SK-N-SH (cell line): Measurements from ENCODE around the gene IL21R. TPM values are rescaled to one million over a fixed set of nuclear protein-coding genes. Genes with fewer than 3 reads are reported as not detected.

Experiments used
- CTCF ChIA-PET: fragments of 300-600, 350-600 bp; formaldehyde crosslinking; extraction: SDS; loops from one replicate; lab custom pipeline; 2021; lab: Yijun Ruan, JAX
- POLR2A ChIA-PET: fragments of 350-600 bp; sonication (Branson Sonifier 250); formaldehyde crosslinking; extraction: SDS; loops from one replicate; lab custom pipeline; 2020; ENCODE audit warnings: antibody characterized with exemption, inconsistent platforms; lab: Yijun Ruan, JAX
- DNase-seq: peaks from one replicate; pipeline ENCODE4 v3.0.0; 2012
- H2AFZ ChIP-seq: fragments of 200-600 bp; sonication (generic); 2 replicates; pipeline ENCODE4 v1.8.1; 2016; ENCODE audit warnings: antibody characterized with exemption, mild to moderate bottlenecking, low read depth
- H3F3A ChIP-seq: fragments of 200-600 bp; sonication (generic); replicated peaks from 2 replicates; pipeline ENCODE3; 2016; ENCODE audit warnings: antibody characterized with exemption, mild to moderate bottlenecking; ENCODE audit not compliant: insufficient read depth
- H3K27ac ChIP-seq, 2 experiments: fragments of 200-500 bp in 1 of 2; fragments of 200-600 bp in 1 of 2; sonication (Bioruptor generic) in 1 of 2; sonication (generic), shearing (Covaris generic) in 1 of 2; 2 replicates each; pipeline versions ENCODE4 v1.5.1 to v1.6.1; 2014 to 2016; ENCODE audit warnings: low read depth in 2 of 2, inconsistent platforms in 1 of 2, low read length in 1 of 2, mild to moderate bottlenecking in 1 of 2, mixed read lengths in 1 of 2
- H3K27me3 ChIP-seq: fragments of 200-600 bp; sonication (generic), shearing (Covaris generic); 2 replicates; pipeline ENCODE4 v1.6.1; 2016; ENCODE audit warnings: mixed run types; ENCODE audit not compliant: insufficient read depth
- H3K36me3 ChIP-seq, 2 experiments: fragments of 200-500 bp in 1 of 2; fragments of 200-600 bp in 1 of 2; sonication (Bioruptor generic) in 1 of 2; sonication (generic) in 1 of 2; replicated peaks in 1 of 2; 2 replicates each; pipeline versions ENCODE3 to v1.5.1; 2014 to 2016; ENCODE audit warnings: low read length in 1 of 2, mild to moderate bottlenecking in 1 of 2; ENCODE audit not compliant: insufficient read depth in 2 of 2, control insufficient read depth in 1 of 2
- H3K4me1 ChIP-seq, 2 experiments: fragments of 200-500 bp in 1 of 2; fragments of 200-600 bp in 1 of 2; sonication (Bioruptor generic) in 1 of 2; sonication (generic), shearing (Covaris generic) in 1 of 2; 2 replicates each; pipeline versions ENCODE4 v1.5.1 to v1.6.1; 2014 to 2016; ENCODE audit warnings: low read depth in 1 of 2, low read length in 1 of 2, mixed run types in 1 of 2; ENCODE audit not compliant: insufficient read depth in 2 of 2, control insufficient read depth in 1 of 2
- H3K4me2 ChIP-seq: fragments of 200-600 bp; sonication (generic), shearing (Covaris generic); 2 replicates; pipeline ENCODE4 v1.6.1; 2017; ENCODE audit warnings: mixed run types
- H3K4me3 ChIP-seq, 2 experiments: fragments of 200-500 bp in 1 of 2; fragments of 200-600 bp in 1 of 2; sonication (Bioruptor generic) in 1 of 2; sonication (generic), shearing (Covaris generic) in 1 of 2; 2 replicates each; pipeline versions ENCODE4 v1.5.1 to v1.8.1; 2014 to 2016; ENCODE audit warnings: low read depth in 2 of 2, inconsistent platforms in 1 of 2, low read length in 1 of 2, mild to moderate bottlenecking in 1 of 2, mixed read lengths in 1 of 2, moderate library complexity in 1 of 2
- H3K79me2 ChIP-seq: fragments of 200-600 bp; sonication (generic); 2 replicates; pipeline ENCODE4 v1.8.1; 2017; ENCODE audit warnings: mild to moderate bottlenecking; ENCODE audit not compliant: insufficient read depth
- H3K9ac ChIP-seq: fragments of 200-600 bp; sonication (generic); 2 replicates; pipeline ENCODE4 v1.6.1; 2017; ENCODE audit warnings: mixed run types
- H3K9me2 ChIP-seq: fragments of 200-600 bp; sonication (generic); 2 replicates; pipeline ENCODE4 v1.6.1; 2017; ENCODE audit warnings: mixed run types
- H3K9me3 ChIP-seq: fragments of 200-600 bp; sonication (generic); 2 replicates; pipeline ENCODE4 v1.6.1; 2017; ENCODE audit warnings: mixed run types, mild to moderate bottlenecking, moderate library complexity
- H4K20me1 ChIP-seq: fragments of 200-600 bp; sonication (generic); 2 replicates; pipeline ENCODE4 v1.6.1; 2017; ENCODE audit warnings: mild to moderate bottlenecking, mixed run types; ENCODE audit not compliant: insufficient read depth
- CHD2 ChIP-seq: fragments of 150-350 bp; IDR thresholded peaks from 2 replicates; pipeline ENCODE4 v1.6.1; 2018; ENCODE audit warnings: low read length; ENCODE audit not compliant: partially characterized antibody
- CTCF ChIP-seq: fragments of 200-600 bp; sonication (generic); IDR thresholded peaks from 2 replicates; pipeline ENCODE4 v1.6.1; 2017; ENCODE audit warnings: antibody characterized with exemption, mild to moderate bottlenecking, moderate library complexity
- ELF1 ChIP-seq: IDR thresholded peaks from 2 replicates; pipeline ENCODE4 v1.4.0; 2012
- FOSL2 ChIP-seq: IDR thresholded peaks from 2 replicates; pipeline ENCODE4 v1.4.0; 2012; ENCODE audit warnings: low read depth, mild to moderate bottlenecking, moderate library complexity, borderline replicate concordance
- FOXM1 ChIP-seq: IDR thresholded peaks from 2 replicates; pipeline ENCODE4 v1.4.0; 2012; ENCODE audit warnings: low read depth, mild to moderate bottlenecking
- MXI1 ChIP-seq: IDR thresholded peaks from 2 replicates; pipeline ENCODE4 v1.6.1; 2012; ENCODE audit warnings: mild to moderate bottlenecking, low read depth, low read length, improper control_type of control experiment
- NFIC ChIP-seq: IDR thresholded peaks from 2 replicates; pipeline ENCODE4 v1.4.0; 2012; ENCODE audit warnings: borderline replicate concordance
- RAD21 ChIP-seq: IDR thresholded peaks from 2 replicates; pipeline ENCODE4 v1.6.1; 2012; ENCODE audit warnings: mild to moderate bottlenecking, low read length
- SMC3 ChIP-seq: IDR thresholded peaks from 2 replicates; pipeline ENCODE4 v1.6.1; 2012; ENCODE audit warnings: low read depth, low read length, improper control_type of control experiment
- TEAD4 ChIP-seq: IDR thresholded peaks from 2 replicates; pipeline ENCODE4 v1.4.0; 2012; ENCODE audit warnings: mild to moderate bottlenecking, borderline replicate concordance; ENCODE audit not compliant: insufficient read depth
- USF2 ChIP-seq: fragments of 150-350 bp; IDR thresholded peaks from 2 replicates; pipeline ENCODE4 v1.6.1; 2017; ENCODE audit warnings: antibody characterized with exemption, low read length, low read depth, borderline replicate concordance
- ZBTB33 ChIP-seq: IDR thresholded peaks from 2 replicates; pipeline ENCODE4 v1.4.0; 2012; ENCODE audit warnings: low read depth, borderline replicate concordance
- WGBS: methylation state at CpG from one replicate; pipeline ENCODE4 v1.1.6; 2017; ENCODE audit warnings: low lambda C conversion rate; 5-methylcytosine and 5-hydroxymethylcytosine counted together
- polyA plus RNA-seq, 3 experiments: library from polyadenylated mRNA; depleted of rRNA; stranded (reverse); fragments of >200 nt; gene quantifications; 2 replicates each; pipeline ENCODE4 v1.2.3, GENCODE V29; 2012
- TF ChIP-seq, protein P1 (sequence below): IDR thresholded peaks from 2 replicates; pipeline ENCODE4; 2012

IL21R gene
- polyA plus RNA-seq, 1 of the 3 experiments (the other 2 are of a cell fraction): 0.13 TPM

GRCh38 chr16:27439271-27440018, 37.5 kb downstream of the IL21R start:
- no peak overlapping the region for H3K9ac ChIP-seq
- CTCF ChIA-PET: no interaction called here
- 48% methylated on average over 13 of the region's 18 CpGs for WGBS

More at GRCh38 chr16:27439271-27440018, 37.5 kb downstream of the IL21R start:
- POLR2A ChIA-PET: no interaction called here
- H3K79me2 ChIP-seq: no peaks in the 10 kb centered on the region
- H3K27ac ChIP-seq: no peak overlapping the region
- peaks cover 0 to 5% of the 10 kb centered on the region in 2 experiments; a peak in 1 of 4 replicates for H3K4me1 ChIP-seq
- peak; percentile 12 for DNase-seq
- no peaks in the 10 kb centered on the region for H4K20me1 ChIP-seq
- H3K4me3 ChIP-seq: no peak overlapping the region
- H2AFZ ChIP-seq: no peak overlapping the region
- H3K9me3 ChIP-seq: no peaks in the 10 kb centered on the region
- TF ChIP-seq MXI1 (no peak), TEAD4 (no peak), ZBTB33 (no peak), SMC3 (no peak), FOSL2 (no peak), NFIC (no peak), CTCF (no peak), ELF1 (no peak), CHD2 (no peak), FOXM1 (no peak), RAD21 (no peak), USF2 (no peak)
- TF ChIP-seq, protein P1, sequence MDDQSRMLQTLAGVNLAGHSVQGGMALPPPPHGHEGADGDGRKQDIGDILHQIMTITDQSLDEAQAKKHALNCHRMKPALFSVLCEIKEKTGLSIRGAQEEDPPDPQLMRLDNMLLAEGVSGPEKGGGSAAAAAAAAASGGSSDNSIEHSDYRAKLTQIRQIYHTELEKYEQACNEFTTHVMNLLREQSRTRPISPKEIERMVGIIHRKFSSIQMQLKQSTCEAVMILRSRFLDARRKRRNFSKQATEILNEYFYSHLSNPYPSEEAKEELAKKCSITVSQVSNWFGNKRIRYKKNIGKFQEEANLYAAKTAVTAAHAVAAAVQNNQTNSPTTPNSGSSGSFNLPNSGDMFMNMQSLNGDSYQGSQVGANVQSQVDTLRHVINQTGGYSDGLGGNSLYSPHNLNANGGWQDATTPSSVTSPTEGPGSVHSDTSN: no peak
- H3F3A ChIP-seq: peaks cover 6% of the 10 kb centered on the region
- H3K9me2 ChIP-seq: no peaks in the 10 kb centered on the region
- no peaks in the 10 kb centered on the region for H3K36me3 ChIP-seq
- no peaks in the 10 kb centered on the region for H3K27me3 ChIP-seq
- no peak overlapping the region for H3K4me2 ChIP-seq
